GM10266 (cell line): Measurements from ENCODE around the gene DRC7.

Experiments used
- DNase-seq: peaks from one replicate; pipeline ENCODE4 v3.0.0; 2012; ENCODE audit errors: extremely low spot score
- CTCF ChIP-seq: IDR thresholded peaks from 2 replicates; pipeline ENCODE4 v1.5.1; 2012; ENCODE audit warnings: mild to moderate bottlenecking, low read depth; ENCODE audit not compliant: control insufficient read depth, insufficient read depth; ENCODE audit errors: missing control alignments

DRC7 gene

GRCh38 chr16:57684626-57685358 is 9.8 kb upstream of the DRC7 start:
- DNase-seq: no peak

GRCh38 chr16:57685633-57686032 is 9.0 kb upstream of the DRC7 start:
- no peak for TF ChIP-seq CTCF
- no peak for DNase-seq

More at GRCh38 chr16:57684626-57685358, 9.8 kb upstream of the DRC7 start:
- no peak for TF ChIP-seq CTCF

GRCh38 chr16:57686577-57686976 is 8.0 kb upstream of the DRC7 start:
- TF ChIP-seq CTCF: no peak
- DNase-seq: no peak

GRCh38 chr16:57687363-57687929 is 7.2 kb upstream of the DRC7 start:
- DNase-seq: no peak
- TF ChIP-seq CTCF: no peak

GRCh38 chr16:57688487-57688986 is 6.1 kb upstream of the DRC7 start:
- TF ChIP-seq CTCF: no peak
- no peak for DNase-seq

- TF ChIP-seq CTCF: no peak
- DNase-seq: no peak
These were observed 5.4 kb upstream of the DRC7 start for GRCh38 chr16:57688987-57689761.
